Loucy (cell line): Measurements from ENCODE around the gene MCU.
"Not testable (repeated sequence)": the region's sequence is repeated elsewhere in the genome, so short reads cannot be mapped to it uniquely, and the experiment has no call there.

ENCODE experiments used
- H2AFZ ChIP-seq: fragments of 200-600 bp; sonication (generic); 2 replicates; pipeline ENCODE4 v1.6.0; 2016; ENCODE audit warnings: antibody characterized with exemption, mild to moderate bottlenecking, low read length, moderate library complexity
- H3F3A ChIP-seq: fragments of 200-600 bp; 2 replicates; pipeline ENCODE4 v1.6.0; 2016; ENCODE audit warnings: antibody characterized with exemption, low read depth, mild to moderate bottlenecking
- H3K27me3 ChIP-seq: fragments of 200-600 bp; sonication (generic); 2 replicates; pipeline ENCODE4 v1.6.1; 2014; ENCODE audit warnings: low read length, mild to moderate bottlenecking; ENCODE audit not compliant: insufficient read depth, poor library complexity, severe bottlenecking
- H3K36me3 ChIP-seq: fragments of 200-600 bp; sonication (generic); 2 replicates; pipeline ENCODE4 v1.6.1; 2016; ENCODE audit warnings: low read length; ENCODE audit not compliant: insufficient read depth
- H3K4me1 ChIP-seq: fragments of 200-600 bp; sonication (generic); 2 replicates; pipeline ENCODE4 v1.5.1; 2014; ENCODE audit warnings: low read length, mild to moderate bottlenecking; ENCODE audit not compliant: insufficient read depth, poor library complexity, severe bottlenecking
- H3K4me2 ChIP-seq: fragments of 200-600 bp; sonication (generic); 2 replicates; pipeline ENCODE4 v1.6.0; 2014; ENCODE audit warnings: antibody characterized with exemption, low read length, low read depth, mild to moderate bottlenecking; ENCODE audit not compliant: poor library complexity, severe bottlenecking
- H3K4me3 ChIP-seq: fragments of 200-600 bp; sonication (generic); 2 replicates; pipeline ENCODE4 v1.5.1; 2014; ENCODE audit warnings: low read length, mild to moderate bottlenecking, mixed read lengths; ENCODE audit not compliant: poor library complexity, severe bottlenecking
- H3K79me2 ChIP-seq: fragments of 200-600 bp; sonication (generic); 2 replicates; pipeline ENCODE4 v1.6.1; 2014; ENCODE audit warnings: low read length; ENCODE audit not compliant: insufficient read depth
- H3K9ac ChIP-seq: fragments of 200-600 bp; sonication (generic); 2 replicates; pipeline ENCODE4 v1.6.0; 2014; ENCODE audit warnings: mild to moderate bottlenecking, low read depth, low read length, moderate library complexity; ENCODE audit not compliant: poor library complexity, severe bottlenecking
- H3K9me2 ChIP-seq: fragments of 200-600 bp; sonication (generic); replicated peaks from 2 replicates; pipeline ENCODE4 v1.6.1; 2016; ENCODE audit warnings: low read depth, low read length, mixed read lengths
- H3K9me3 ChIP-seq: fragments of 200-600 bp; sonication (generic); 2 replicates; pipeline ENCODE4 v1.6.1; 2014; ENCODE audit warnings: mild to moderate bottlenecking, antibody characterized with exemption, low read length, low read depth; ENCODE audit not compliant: insufficient read depth
- H4K20me1 ChIP-seq: fragments of 200-600 bp; sonication (generic); 2 replicates; pipeline ENCODE4 v1.6.0; 2014; ENCODE audit warnings: antibody characterized with exemption, low read length, mild to moderate bottlenecking; ENCODE audit not compliant: insufficient read depth, poor library complexity, severe bottlenecking
- EZH2phosphoT487 ChIP-seq: fragments of 200-600 bp; IDR thresholded peaks from 2 replicates; pipeline ENCODE4 v1.6.1; 2018; ENCODE audit warnings: antibody characterized with exemption, mild to moderate bottlenecking, moderate library complexity, borderline replicate concordance
- TF ChIP-seq, protein P1 (sequence below): fragments of 200-600 bp; sonication (generic); conservative IDR thresholded peaks from 2 replicates; pipeline ENCODE4 v1.5.1; 2014; ENCODE audit warnings: mild to moderate bottlenecking, antibody characterized with exemption, low read length

Gene MCU

DNA sequence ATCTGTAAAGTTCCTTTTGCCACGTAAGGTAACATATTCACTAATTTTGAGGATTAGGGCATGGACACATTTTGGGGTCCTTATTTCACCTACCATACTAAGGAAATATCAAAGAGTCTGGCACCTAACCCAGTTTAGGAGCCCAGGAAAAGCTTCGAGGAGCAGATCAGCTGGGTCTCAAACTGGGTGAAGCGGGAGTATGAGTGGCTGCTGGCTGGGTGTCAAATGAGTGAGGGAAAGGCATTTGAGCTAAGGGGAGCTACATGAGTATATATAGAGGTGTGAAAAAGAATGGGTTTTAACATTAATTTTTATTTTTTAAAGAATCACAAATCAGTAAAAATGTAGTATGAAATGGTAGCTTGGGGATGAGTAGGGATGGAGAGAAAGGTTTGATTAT is 71.3 kb downstream of the MCU start:
- no peak overlapping the region for H2AFZ ChIP-seq
- no peaks in the 10 kb centered on the region for H3K27me3 ChIP-seq
- H3K9me2 ChIP-seq = no peaks in the 10 kb centered on the region
- TF ChIP-seq, protein P1, sequence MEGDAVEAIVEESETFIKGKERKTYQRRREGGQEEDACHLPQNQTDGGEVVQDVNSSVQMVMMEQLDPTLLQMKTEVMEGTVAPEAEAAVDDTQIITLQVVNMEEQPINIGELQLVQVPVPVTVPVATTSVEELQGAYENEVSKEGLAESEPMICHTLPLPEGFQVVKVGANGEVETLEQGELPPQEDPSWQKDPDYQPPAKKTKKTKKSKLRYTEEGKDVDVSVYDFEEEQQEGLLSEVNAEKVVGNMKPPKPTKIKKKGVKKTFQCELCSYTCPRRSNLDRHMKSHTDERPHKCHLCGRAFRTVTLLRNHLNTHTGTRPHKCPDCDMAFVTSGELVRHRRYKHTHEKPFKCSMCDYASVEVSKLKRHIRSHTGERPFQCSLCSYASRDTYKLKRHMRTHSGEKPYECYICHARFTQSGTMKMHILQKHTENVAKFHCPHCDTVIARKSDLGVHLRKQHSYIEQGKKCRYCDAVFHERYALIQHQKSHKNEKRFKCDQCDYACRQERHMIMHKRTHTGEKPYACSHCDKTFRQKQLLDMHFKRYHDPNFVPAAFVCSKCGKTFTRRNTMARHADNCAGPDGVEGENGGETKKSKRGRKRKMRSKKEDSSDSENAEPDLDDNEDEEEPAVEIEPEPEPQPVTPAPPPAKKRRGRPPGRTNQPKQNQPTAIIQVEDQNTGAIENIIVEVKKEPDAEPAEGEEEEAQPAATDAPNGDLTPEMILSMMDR = no peak
- no peak for TF ChIP-seq EZH2phosphoT487
- no peaks in the 10 kb centered on the region for H3K9me3 ChIP-seq
- no peak overlapping the region for H3K4me3 ChIP-seq
- no peaks in the 10 kb centered on the region for H3K36me3 ChIP-seq
- no peaks in the 10 kb centered on the region for H3F3A ChIP-seq
- no peaks in the 10 kb centered on the region for H3K4me1 ChIP-seq
- no peak overlapping the region for H3K9ac ChIP-seq
- H4K20me1 ChIP-seq = peaks cover 4% of the 10 kb centered on the region
- no peak overlapping the region for H3K4me2 ChIP-seq
- no peaks in the 10 kb centered on the region for H3K79me2 ChIP-seq

DNA sequence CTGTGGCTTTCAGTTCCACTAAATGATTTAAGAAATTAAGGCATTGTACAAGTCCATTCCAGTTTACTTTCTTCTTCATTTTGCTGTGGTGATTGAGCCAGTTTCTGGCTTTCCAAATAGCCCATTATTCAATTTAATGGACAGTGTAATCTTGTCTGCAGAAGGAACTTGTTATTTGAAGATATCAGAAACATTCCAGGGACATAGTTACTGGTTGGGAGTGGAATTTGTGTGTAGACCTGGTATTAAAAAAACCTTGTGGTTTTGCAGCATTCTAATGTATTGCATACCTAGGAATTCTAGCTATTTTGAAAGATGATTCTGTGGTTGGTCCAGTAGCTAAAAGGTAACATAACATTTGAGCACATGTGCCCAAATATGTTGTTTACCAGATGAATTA is 72.2 kb downstream of the MCU start:
- H3K9me3 ChIP-seq = no peaks in the 10 kb centered on the region
- H3K9ac ChIP-seq = no peak overlapping the region
- H3K4me1 ChIP-seq = no peaks in the 10 kb centered on the region
- no peak overlapping the region for H2AFZ ChIP-seq
- no peak overlapping the region for H3K4me3 ChIP-seq
- no peaks in the 10 kb centered on the region for H3F3A ChIP-seq
- no peak overlapping the region for H3K4me2 ChIP-seq
- H3K27me3 ChIP-seq = no peaks in the 10 kb centered on the region
- H4K20me1 ChIP-seq = peaks cover 4% of the 10 kb centered on the region
- H3K79me2 ChIP-seq = no peaks in the 10 kb centered on the region
- no peaks in the 10 kb centered on the region for H3K9me2 ChIP-seq
- TF ChIP-seq, protein P1 = no peak
- TF ChIP-seq EZH2phosphoT487 = no peak
- H3K36me3 ChIP-seq = no peaks in the 10 kb centered on the region

DNA sequence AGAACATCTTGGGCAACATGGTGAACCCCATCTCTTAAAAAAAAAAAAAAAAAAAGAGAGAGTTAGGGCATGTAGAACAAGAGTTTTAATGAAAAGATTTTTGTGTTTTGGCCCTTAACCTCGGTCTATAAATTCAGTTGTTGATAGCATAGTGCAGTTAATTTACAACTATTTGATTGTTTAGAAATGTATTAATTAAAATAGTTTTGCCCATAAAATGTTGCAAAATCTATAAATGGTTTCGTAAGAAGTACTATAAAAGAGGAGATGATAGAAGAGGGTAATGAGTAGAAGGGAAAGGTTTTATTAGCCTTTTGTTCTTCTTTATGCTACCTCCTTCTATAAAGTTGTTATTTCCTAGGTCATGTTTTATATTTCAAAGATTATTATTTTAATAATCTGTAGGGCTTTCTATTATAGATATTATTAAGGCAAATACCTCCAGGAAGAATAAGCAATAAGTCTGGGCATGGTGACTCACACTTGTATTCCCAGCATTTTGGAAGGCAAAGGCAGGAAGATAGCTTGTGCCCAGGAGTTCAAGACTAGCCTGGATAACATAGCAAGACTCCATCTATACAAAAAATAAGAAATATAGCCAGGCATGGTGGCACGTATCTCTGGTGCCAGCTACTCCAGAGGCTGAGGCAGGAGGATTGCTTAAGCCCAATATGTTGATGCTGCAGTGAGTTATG is 73.3 kb downstream of the MCU start:
- Histone ChIP-seq H2AFZ (no peak overlapping the region), H3K4me2 (no peak overlapping the region), H3K4me1 (no peaks in the 10 kb centered on the region), H3K9me3 (no peaks in the 10 kb centered on the region), H3K79me2 (no peaks in the 10 kb centered on the region), H3K9ac (no peak overlapping the region), H3K36me3 (no peaks in the 10 kb centered on the region), H3K9me2 (no peaks in the 10 kb centered on the region), H3K27me3 (no peaks in the 10 kb centered on the region), H4K20me1 (peaks cover 4% of the 10 kb centered on the region), H3F3A (no peaks in the 10 kb centered on the region), H3K4me3 (no peak overlapping the region)
- TF ChIP-seq, protein P1 = no peak
- no peak for TF ChIP-seq EZH2phosphoT487

DNA sequence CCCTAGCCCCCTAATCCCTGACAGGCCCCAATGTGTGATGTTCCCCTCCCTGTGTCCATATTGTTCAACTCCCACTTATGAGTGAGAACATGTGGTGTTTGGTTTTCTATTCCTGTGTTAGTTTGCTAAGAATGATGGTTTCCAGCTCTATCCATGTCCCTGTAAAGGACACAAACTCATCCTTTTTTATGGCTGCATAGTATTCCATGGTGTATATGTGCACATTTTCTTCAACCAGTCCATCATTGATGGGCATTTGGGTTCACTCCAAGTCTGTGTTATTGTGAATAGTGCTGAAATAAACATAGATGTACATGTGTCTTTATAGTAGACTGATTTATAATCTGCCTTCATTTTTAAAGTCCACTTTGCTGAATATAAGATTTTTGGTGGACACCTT is 79.3 kb downstream of the MCU start:
- H3K4me1 ChIP-seq, H3K9ac ChIP-seq, H3K36me3 ChIP-seq, H3K27me3 ChIP-seq, H3K4me3 ChIP-seq, H3K9me2 ChIP-seq, H4K20me1 ChIP-seq, H3K79me2 ChIP-seq, H2AFZ ChIP-seq, H3K4me2 ChIP-seq, H3F3A ChIP-seq: not testable (repeated sequence)
- peaks cover 15% of the 10 kb centered on the region; the same call in 1 of the 2 replicates for H3K9me3 ChIP-seq
